H1 (cell line): ENCODE measurements around the gene C19orf12.

ENCODE experiments used
- CTCF ChIP-seq, 3 experiments: IDR thresholded peaks; 1 replicate in 2 of 3; 2 replicates in 1 of 3; pipeline versions ENCODE4 v1.5.1 to v1.6.1; 2011; ENCODE audit warnings: low read length in 3 of 3, mild to moderate bottlenecking in 3 of 3, inconsistent platforms in 2 of 3, low read depth in 1 of 3, moderate library complexity in 1 of 3; ENCODE audit not compliant: insufficient read depth in 1 of 3; ENCODE audit errors: control extremely low read depth in 1 of 3
- EP300 ChIP-seq, 2 experiments: IDR thresholded peaks; 1 replicate in 1 of 2; 2 replicates in 1 of 2; pipeline ENCODE4 v1.6.1; 2011 to 2012; ENCODE audit warnings: low read depth in 2 of 2, low read length in 2 of 2, mild to moderate bottlenecking in 2 of 2, borderline replicate concordance in 1 of 2, inconsistent platforms in 1 of 2, moderate library complexity in 1 of 2
- EZH2 ChIP-seq: fragments of 200-600 bp; sonication (generic); IDR thresholded peaks from 2 replicates; pipeline ENCODE4 v1.7.1; 2012; ENCODE audit warnings: low read depth, mild to moderate bottlenecking, moderate library complexity, low read length, inconsistent platforms; ENCODE audit not compliant: severe bottlenecking
- GABPA ChIP-seq: IDR thresholded peaks from 2 replicates; pipeline ENCODE4 v1.6.1; 2011; ENCODE audit warnings: mild to moderate bottlenecking, low read length, moderate library complexity, borderline replicate concordance; ENCODE audit not compliant: insufficient read depth
- HDAC6 ChIP-seq: IDR thresholded peaks from one replicate; pipeline ENCODE4 v1.7.1; 2012; ENCODE audit warnings: low read depth, mild to moderate bottlenecking, inconsistent platforms, low read length, moderate library complexity
- MAX ChIP-seq: IDR thresholded peaks from 2 replicates; pipeline ENCODE4 v1.6.1; 2012; ENCODE audit warnings: inconsistent platforms
- POLR2A ChIP-seq, 2 experiments: IDR thresholded peaks; 1 replicate in 1 of 2; 2 replicates in 1 of 2; pipeline ENCODE4 v1.6.1; 2011; ENCODE audit warnings: low read depth in 2 of 2, low read length in 2 of 2, mild to moderate bottlenecking in 2 of 2; ENCODE audit errors: control extremely low read depth in 1 of 2
- POLR2AphosphoS5 ChIP-seq: IDR thresholded peaks from 2 replicates; pipeline ENCODE4 v1.6.1; 2011; ENCODE audit warnings: low read depth, low read length
- SP1 ChIP-seq: IDR thresholded peaks from 2 replicates; pipeline ENCODE4 v1.6.1; 2011; ENCODE audit warnings: low read depth, low read length
- TAF1 ChIP-seq: IDR thresholded peaks from 2 replicates; pipeline ENCODE4 v1.6.1; 2011; ENCODE audit warnings: mild to moderate bottlenecking, low read depth, low read length

GRCh38 chr19:29699861-29700260, 15.2 kb downstream of the C19orf12 start:
- TF ChIP-seq CTCF (IDR thresholded peaks at IDR 0.05; ENCODE audit: control extremely low read depth in 1 of 3, insufficient read depth in 1 of 3, low read depth in 1 of 3, low read length in 3 of 3) (no peak), EP300 (IDR thresholded peaks at IDR 0.05; ENCODE audit: borderline replicate concordance in 1 of 2, low read depth in 2 of 2, low read length in 2 of 2) (no peak), TAF1 (no peak), EZH2 (no peak), MAX (no peak), HDAC6 (no peak), POLR2A (IDR thresholded peaks at IDR 0.05; ENCODE audit: control extremely low read depth in 1 of 2, low read depth in 2 of 2, low read length in 2 of 2) (no peak), GABPA (no peak), SP1 (no peak), POLR2AphosphoS5 (no peak)
